Uterus (tissue), 4 donors: ENCODE data around the gene RHOC. TPM values are rescaled to one million over a fixed set of nuclear protein-coding genes. Genes with fewer than 3 reads are reported as not detected.

Experiments used
- DNase-seq, 2 donors: peaks; one replicate each; pipeline ENCODE4 v3.0.0-alpha.2; 2019 to 2020
- H3K27ac ChIP-seq, 2 donors: fragments of 200-600 bp; sonication (generic); 1 replicate in 1 of 2; 2 replicates in 1 of 2; pipeline ENCODE4 v1.5.1; 2016 to 2018
- H3K27me3 ChIP-seq, 2 donors: fragments of 200-600 bp; sonication (generic); one replicate each; pipeline ENCODE4 v1.5.1; 2018 to 2019; ENCODE audit warnings: control low read depth in 1 of 2
- H3K36me3 ChIP-seq, 2 donors: fragments of 200-600 bp; sonication (generic); one replicate each; pipeline ENCODE4 v1.5.1; 2019; ENCODE audit warnings: control low read depth in 1 of 2
- H3K4me1 ChIP-seq, 2 donors: fragments of 200-600 bp; sonication (generic); one replicate each; pipeline ENCODE4 v1.5.1; 2018 to 2019; ENCODE audit warnings: control low read depth in 1 of 2
- H3K4me3 ChIP-seq, 2 donors: fragments of 200-600 bp; sonication (generic); 1 replicate in 1 of 2; 2 replicates in 1 of 2; pipeline ENCODE4 v1.5.1; 2018 to 2019; ENCODE audit warnings: mild to moderate bottlenecking in 1 of 2
- H3K9me3 ChIP-seq, 2 donors: fragments of 200-600 bp; sonication (generic); one replicate each; pipeline ENCODE4 v1.5.1; 2019; ENCODE audit warnings: control low read depth in 1 of 2
- CTCF ChIP-seq, 4 experiments: fragments of 200-600 bp in 2 of 4; fragments of 450-650 bp in 2 of 4; sonication (generic) in 2 of 4; IDR thresholded peaks; one replicate each; pipeline ENCODE4 v1.5.1; 2016 to 2019; ENCODE audit warnings: antibody characterized with exemption in 4 of 4, mild to moderate bottlenecking in 2 of 4, moderate library complexity in 1 of 4
- POLR2A ChIP-seq, 2 donors: fragments of 450-650 bp; IDR thresholded peaks; one replicate each; pipeline ENCODE4 v1.6.1; 2016; ENCODE audit warnings: antibody characterized with exemption in 2 of 2, mild to moderate bottlenecking in 1 of 2, moderate library complexity in 1 of 2
- intact Hi-C: fragments of 100-400 bp; cut with DNase I; formaldehyde crosslinking; loops from one replicate; pipeline ENCODE4 v1.15.1; 2023; ENCODE audit warnings: low total_unique reads
- total RNA-seq, 4 donors: library from RNA; depleted of rRNA in 3 of 4; stranded (reverse); fragments of >200 nt in 3 of 4; gene quantifications; one replicate each; pipeline versions ENCODE4 v1.1.0 to v1.2.4, GENCODE V29; 2014 to 2023
- donor health status: DM: yes; HTN: yes; CAD: no.

RHOC gene
- total RNA-seq, 4 donors from 2014 or later: 176 to 314 (median 279) TPM

GRCh38 chr1:112651205-112651604, 55.7 kb downstream of the RHOC start:
- Histone ChIP-seq H3K27ac (no peak overlapping the region), H3K4me3 (no peak overlapping the region), H3K4me1 (no peaks in the 10 kb centered on the region), H3K9me3 (no peaks in the 10 kb centered on the region), H3K36me3 (no peaks in the 10 kb centered on the region), H3K27me3 (no peaks in the 10 kb centered on the region)
- DNase-seq: no peak
- intact Hi-C loops: no loop called here
- TF ChIP-seq POLR2A (IDR thresholded peaks at IDR 0.05) (no peak), CTCF (IDR thresholded peaks at IDR 0.05) (no peak)

Other genes with a start within 250 kb of the RHOC start
- 10 to 100 TPM in 2 of 4 donors, 1 to 10 TPM in 1, under 1 TPM in 1; 0.59 to 45.3 (median 9.1) TPM for gene WNT2B, start 198.2 kb downstream of the RHOC start, total RNA-seq
- 10 to 100 TPM; 16.5 to 37.1 (median 27.8) TPM for gene ST7L, start 88.0 kb downstream of the RHOC start, total RNA-seq
- 100 to 1,000 TPM in 3 of 4 donors, 10 to 100 TPM in 1; 60.6 to 503 (median 151) TPM for gene CAPZA1, start 87.3 kb downstream of the RHOC start, total RNA-seq
- 10 to 100 TPM; 10.3 to 91.9 (median 55.5) TPM for gene MOV10, start 32.5 kb downstream of the RHOC start, total RNA-seq
- 1 to 10 TPM in 2 of 4 donors, under 1 TPM in 1, not detected in 1; 0.90 to 4.2 (median 2.6) TPM for gene PPM1J, start 8.2 kb upstream of the RHOC start, total RNA-seq
- 10 to 100 TPM; 12.6 to 76.3 (median 39.5) TPM for gene SLC16A1, start 249.1 kb upstream of the RHOC start, total RNA-seq